Neural progenitor cell (in vitro differentiated cells): ENCODE results near the gene MAST2. TPM values are rescaled to one million over a fixed set of nuclear protein-coding genes. Genes with fewer than 3 reads are reported as not detected.

Source experiments
- DNase-seq: peaks from one replicate; pipeline ENCODE4 v3.0.0-alpha.2; 2016; ENCODE audit warnings: low spot score
- H2AFZ ChIP-seq: fragments of 200-600 bp; sonication (generic); replicated peaks from 2 replicates; pipeline ENCODE4 v1.6.1; 2016; ENCODE audit warnings: antibody characterized with exemption
- H3F3A ChIP-seq: fragments of 200-600 bp; sonication (generic); 2 replicates; pipeline ENCODE4 v1.6.1; 2016; ENCODE audit warnings: antibody characterized with exemption, low read depth
- H3K27ac ChIP-seq: fragments of 200-600 bp; sonication (generic); 2 replicates; pipeline ENCODE4 v1.5.1; 2016; ENCODE audit warnings: mild to moderate bottlenecking
- H3K27me3 ChIP-seq: fragments of 200-600 bp; sonication (generic); 2 replicates; pipeline ENCODE4 v1.6.1; 2016; ENCODE audit warnings: mild to moderate bottlenecking, moderate library complexity
- H3K36me3 ChIP-seq: fragments of 200-600 bp; sonication (generic); 2 replicates; pipeline ENCODE4 v1.5.1; 2016
- H3K4me1 ChIP-seq: fragments of 200-600 bp; sonication (generic); 2 replicates; pipeline ENCODE4 v1.6.1; 2016; ENCODE audit warnings: mixed run types
- H3K4me2 ChIP-seq: fragments of 200-600 bp; sonication (generic); 2 replicates; pipeline ENCODE4 v1.6.1; 2016
- H3K4me3 ChIP-seq: fragments of 200-600 bp; sonication (generic); 2 replicates; pipeline ENCODE4 v1.5.1; 2016
- H3K79me2 ChIP-seq: fragments of 200-600 bp; sonication (generic); 2 replicates; pipeline ENCODE4 v1.6.1; 2016; ENCODE audit warnings: low read depth
- H3K9ac ChIP-seq: fragments of 200-600 bp; sonication (generic); 2 replicates; pipeline ENCODE4 v1.6.1; 2016
- H3K9me3 ChIP-seq: fragments of 200-600 bp; sonication (generic); 2 replicates; pipeline ENCODE4 v1.5.1; 2016; ENCODE audit warnings: low read depth
- H4K20me1 ChIP-seq: fragments of 200-600 bp; sonication (generic); 2 replicates; pipeline ENCODE4 v1.6.1; 2016; ENCODE audit warnings: low read depth
- H3K27ac Mint-ChIP-seq: 3 replicates; pipeline ENCODE4 v1.8.0; 2021; ENCODE audit warnings: mixed read lengths
- H3K27me3 Mint-ChIP-seq: 2 replicates; pipeline ENCODE4 v1.8.0; 2022; ENCODE audit warnings: low read depth, mild to moderate bottlenecking, inconsistent platforms, moderate library complexity, mixed read lengths; ENCODE audit not compliant: insufficient read depth
- H3K36me3 Mint-ChIP-seq: 3 replicates; pipeline ENCODE4 v1.8.0; 2021; ENCODE audit warnings: mixed read lengths
- H3K4me1 Mint-ChIP-seq: 3 replicates; pipeline ENCODE4 v1.8.0; 2021; ENCODE audit warnings: mixed read lengths
- H3K4me3 Mint-ChIP-seq: 3 replicates; pipeline ENCODE4 v1.8.0; 2021; ENCODE audit warnings: mild to moderate bottlenecking, moderate library complexity, mixed read lengths
- H3K9me3 Mint-ChIP-seq: 3 replicates; pipeline ENCODE4 v1.8.0; 2020; ENCODE audit warnings: mixed read lengths
- EZH2 ChIP-seq: fragments of 200-600 bp; sonication (generic); IDR thresholded peaks from 2 replicates; pipeline ENCODE4 v1.6.1; 2017; ENCODE audit warnings: antibody characterized with exemption, mild to moderate bottlenecking, moderate library complexity
- EZH2phosphoT487 ChIP-seq: fragments of 200-600 bp; sonication (generic); IDR thresholded peaks from 2 replicates; pipeline ENCODE4 v1.6.1; 2017; ENCODE audit warnings: antibody characterized with exemption
- total RNA-seq: library from RNA; depleted of rRNA; stranded (reverse); fragments of >200 nt; gene quantifications from 2 replicates; pipeline ENCODE4 v1.2.3, GENCODE V29; 2015; ENCODE audit warnings: low replicate concordance
- TF ChIP-seq, protein P1 (sequence below): fragments of 200-600 bp; sonication (generic); IDR thresholded peaks from 2 replicates; pipeline ENCODE4 v1.5.1; 2017; ENCODE audit warnings: antibody characterized with exemption, mild to moderate bottlenecking

MAST2 gene
- total RNA-seq, 1 donor from 2014 or later: 5.5 TPM

DNA sequence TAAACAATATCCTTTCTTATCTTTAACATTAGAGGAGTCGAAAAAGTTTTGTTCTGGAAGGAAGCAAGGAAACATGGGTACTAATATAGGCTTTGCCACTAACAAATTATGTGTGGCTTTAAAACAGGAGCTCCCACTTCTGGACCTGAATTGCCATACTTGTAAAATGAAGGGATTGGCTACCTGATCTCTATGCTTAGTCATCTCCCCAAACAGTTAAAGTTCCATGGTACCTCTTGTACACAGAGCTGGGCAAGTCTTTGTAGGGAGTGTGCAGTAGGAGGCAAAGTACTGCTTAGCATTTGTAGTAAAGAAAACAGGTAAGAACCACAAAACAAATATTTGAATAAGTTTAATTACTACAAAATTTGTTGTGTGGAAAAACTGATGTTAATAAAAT lies 81.3 kb downstream of the MAST2 start:
- no peak overlapping the region for H3K27ac Mint-ChIP-seq

DNA sequence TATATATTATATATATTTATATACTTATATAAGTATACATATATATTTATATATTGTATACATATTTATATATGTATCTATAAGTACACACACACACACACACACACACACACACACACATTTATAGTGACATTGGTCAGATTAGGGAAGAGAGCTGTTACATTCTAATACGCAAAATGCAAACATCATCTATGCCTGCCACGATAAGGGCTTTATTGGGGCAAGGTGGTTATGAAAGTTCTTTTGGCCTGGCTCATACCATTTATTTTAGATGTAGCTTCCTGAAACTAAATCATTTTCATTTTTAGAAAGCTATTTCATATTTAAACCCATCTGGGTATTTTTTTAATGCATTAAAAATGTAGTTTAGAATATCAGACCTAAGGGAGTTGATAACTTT lies 82.8 kb downstream of the MAST2 start:
- Mint-ChIP-seq H3K27me3 (no peaks in the 10 kb centered on the region), H3K36me3 (peaks cover 3% of the 10 kb centered on the region)

More for the DNA sequence above, 81.3 kb downstream of the MAST2 start:
- Mint-ChIP-seq H3K9me3 (no peaks in the 10 kb centered on the region), H3K27me3 (no peaks in the 10 kb centered on the region), H3K4me3 (no peak overlapping the region), H3K36me3 (no peaks in the 10 kb centered on the region), H3K4me1 (peaks cover 12% of the 10 kb centered on the region)
- H2AFZ ChIP-seq: no peak overlapping the region
- TF ChIP-seq EZH2 (no peak), EZH2phosphoT487 (no peak)
- TF ChIP-seq, protein P1, sequence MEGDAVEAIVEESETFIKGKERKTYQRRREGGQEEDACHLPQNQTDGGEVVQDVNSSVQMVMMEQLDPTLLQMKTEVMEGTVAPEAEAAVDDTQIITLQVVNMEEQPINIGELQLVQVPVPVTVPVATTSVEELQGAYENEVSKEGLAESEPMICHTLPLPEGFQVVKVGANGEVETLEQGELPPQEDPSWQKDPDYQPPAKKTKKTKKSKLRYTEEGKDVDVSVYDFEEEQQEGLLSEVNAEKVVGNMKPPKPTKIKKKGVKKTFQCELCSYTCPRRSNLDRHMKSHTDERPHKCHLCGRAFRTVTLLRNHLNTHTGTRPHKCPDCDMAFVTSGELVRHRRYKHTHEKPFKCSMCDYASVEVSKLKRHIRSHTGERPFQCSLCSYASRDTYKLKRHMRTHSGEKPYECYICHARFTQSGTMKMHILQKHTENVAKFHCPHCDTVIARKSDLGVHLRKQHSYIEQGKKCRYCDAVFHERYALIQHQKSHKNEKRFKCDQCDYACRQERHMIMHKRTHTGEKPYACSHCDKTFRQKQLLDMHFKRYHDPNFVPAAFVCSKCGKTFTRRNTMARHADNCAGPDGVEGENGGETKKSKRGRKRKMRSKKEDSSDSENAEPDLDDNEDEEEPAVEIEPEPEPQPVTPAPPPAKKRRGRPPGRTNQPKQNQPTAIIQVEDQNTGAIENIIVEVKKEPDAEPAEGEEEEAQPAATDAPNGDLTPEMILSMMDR: no peak
- H3K36me3 ChIP-seq: no peaks in the 10 kb centered on the region
- no peak for DNase-seq
- no peak overlapping the region for H3K4me2 ChIP-seq
- no peak overlapping the region for H3K9ac ChIP-seq
- peaks cover 4% of the 10 kb centered on the region for H3F3A ChIP-seq
- no peaks in the 10 kb centered on the region for H3K9me3 ChIP-seq
- no peak overlapping the region for H3K27ac ChIP-seq
- H4K20me1 ChIP-seq: no peaks in the 10 kb centered on the region
- H3K79me2 ChIP-seq: no peaks in the 10 kb centered on the region
- H3K4me1 ChIP-seq: no peaks in the 10 kb centered on the region
- no peak overlapping the region for H3K4me3 ChIP-seq
- no peaks in the 10 kb centered on the region for H3K27me3 ChIP-seq

DNA sequence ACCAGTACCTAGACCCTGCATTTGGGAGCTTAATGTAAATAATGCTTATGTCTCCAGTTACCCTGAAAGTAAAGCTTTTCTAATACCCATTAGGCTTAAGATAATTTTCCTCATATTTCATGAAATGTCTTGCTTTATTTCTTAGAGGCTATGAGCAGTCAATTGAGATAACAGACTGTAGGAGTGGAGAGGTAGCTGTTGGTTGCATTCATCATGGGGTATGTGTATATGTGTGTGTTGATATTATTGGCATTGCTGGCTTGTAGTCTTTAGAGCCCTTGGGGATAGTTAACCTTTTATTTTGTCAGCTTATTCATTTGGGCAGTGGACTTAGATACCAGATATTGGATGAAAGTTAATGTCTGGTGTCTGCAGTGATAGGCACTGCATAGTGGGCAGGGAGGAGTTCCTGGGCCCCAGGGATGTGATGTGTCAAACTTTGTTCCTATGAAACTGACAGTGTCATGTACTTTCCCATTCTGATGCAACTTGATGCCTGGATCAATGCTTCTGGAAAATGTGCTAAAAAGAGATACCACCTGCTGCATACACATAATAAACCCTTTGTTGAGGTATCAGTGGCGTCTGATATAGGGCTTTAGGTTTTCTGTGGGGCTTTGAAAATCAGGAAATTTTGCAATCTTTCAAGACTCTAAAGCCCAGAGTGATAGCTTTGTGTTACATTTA lies 83.9 kb downstream of the MAST2 start:
- no peaks in the 10 kb centered on the region for H3K79me2 ChIP-seq

More for the DNA sequence above, 82.8 kb downstream of the MAST2 start:
- no peaks in the 10 kb centered on the region for H3F3A ChIP-seq
- TF ChIP-seq EZH2: no peak
- TF ChIP-seq, protein P1: no peak
- TF ChIP-seq EZH2phosphoT487: no peak
- H4K20me1 ChIP-seq: no peaks in the 10 kb centered on the region
- no peaks in the 10 kb centered on the region for H3K4me1 ChIP-seq
- no peaks in the 10 kb centered on the region for H3K79me2 ChIP-seq
- no peak overlapping the region for H3K27ac ChIP-seq
- no peaks in the 10 kb centered on the region for H3K27me3 ChIP-seq
- Mint-ChIP-seq H3K4me1 (peaks cover 12% of the 10 kb centered on the region), H3K4me3 (no peak overlapping the region), H3K9me3 (no peaks in the 10 kb centered on the region), H3K27ac (no peak overlapping the region)
- H3K9me3 ChIP-seq: no peaks in the 10 kb centered on the region
- no peak overlapping the region for H2AFZ ChIP-seq
- no peak overlapping the region for H3K4me3 ChIP-seq
- no peaks in the 10 kb centered on the region for H3K36me3 ChIP-seq
- no peak overlapping the region for H3K9ac ChIP-seq
- no peak overlapping the region for H3K4me2 ChIP-seq
- DNase-seq: no peak

More for the DNA sequence above, 83.9 kb downstream of the MAST2 start:
- Mint-ChIP-seq H3K4me3 (no peak overlapping the region), H3K27me3 (no peaks in the 10 kb centered on the region), H3K36me3 (peaks cover 3% of the 10 kb centered on the region), H3K9me3 (no peaks in the 10 kb centered on the region), H3K4me1 (peaks cover 12% of the 10 kb centered on the region), H3K27ac (peak overlapping the region; percentile 50)
- no peak for DNase-seq
- no peaks in the 10 kb centered on the region for H3K9me3 ChIP-seq
- H3K27me3 ChIP-seq: no peaks in the 10 kb centered on the region
- H2AFZ ChIP-seq: no peak overlapping the region
- TF ChIP-seq EZH2 (no peak), EZH2phosphoT487 (no peak)
- TF ChIP-seq, protein P1: no peak
- no peaks in the 10 kb centered on the region for H4K20me1 ChIP-seq
- no peak overlapping the region for H3K4me3 ChIP-seq
- H3K9ac ChIP-seq: no peak overlapping the region
- no peaks in the 10 kb centered on the region for H3K4me1 ChIP-seq
- H3K27ac ChIP-seq: no peak overlapping the region
- no peaks in the 10 kb centered on the region for H3F3A ChIP-seq
- no peak overlapping the region for H3K4me2 ChIP-seq
- no peaks in the 10 kb centered on the region for H3K36me3 ChIP-seq
